HG03354 (cell line): ENCODE measurements around the gene APBB2.

ENCODE experiments used
- ATAC-seq: cut with Tn5 transposase; IDR thresholded peaks from one replicate; pipeline ENCODE4 v1.9.1; 2021; ENCODE audit warnings: mild to moderate bottlenecking; ENCODE audit not compliant: unreplicated experiment, poor library complexity, severe bottlenecking

The APBB2 gene

DNA sequence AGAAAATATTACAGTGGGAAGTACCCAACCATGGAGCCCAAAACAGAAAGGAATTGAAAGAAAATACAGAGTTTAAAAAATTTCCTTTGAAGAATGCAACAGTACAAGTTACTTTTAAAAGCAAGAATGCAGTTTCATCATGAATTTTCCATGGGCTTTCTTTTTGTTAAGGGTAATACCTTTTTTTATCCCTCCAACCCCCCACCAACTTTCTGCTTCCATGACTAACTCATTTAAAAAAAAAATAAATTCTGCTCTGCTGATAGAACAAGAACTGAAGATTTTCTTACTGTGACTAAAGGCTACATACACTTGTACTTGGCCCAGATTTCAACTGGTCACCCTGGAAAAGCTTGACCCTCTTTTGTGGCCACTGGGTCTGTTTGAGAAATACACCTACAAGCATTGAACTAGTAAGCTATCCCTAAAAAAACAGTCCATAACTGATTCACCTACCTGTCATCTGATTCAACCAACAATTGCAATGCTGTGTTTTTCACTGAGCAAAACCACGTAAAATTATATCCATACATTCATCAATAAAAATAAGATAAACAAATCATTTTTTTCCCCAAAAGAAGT is 250.4 kb downstream of the APBB2 start:
- ATAC-seq: no peak

GRCh38 chr4:40962551-40963180 is 251.7 kb downstream of the APBB2 start:
- no peak for ATAC-seq

GRCh38 chr4:40960941-40961340 is 253.4 kb downstream of the APBB2 start:
- ATAC-seq: no peak

GRCh38 chr4:40957281-40957680 is 257.1 kb downstream of the APBB2 start:
- no peak for ATAC-seq

DNA sequence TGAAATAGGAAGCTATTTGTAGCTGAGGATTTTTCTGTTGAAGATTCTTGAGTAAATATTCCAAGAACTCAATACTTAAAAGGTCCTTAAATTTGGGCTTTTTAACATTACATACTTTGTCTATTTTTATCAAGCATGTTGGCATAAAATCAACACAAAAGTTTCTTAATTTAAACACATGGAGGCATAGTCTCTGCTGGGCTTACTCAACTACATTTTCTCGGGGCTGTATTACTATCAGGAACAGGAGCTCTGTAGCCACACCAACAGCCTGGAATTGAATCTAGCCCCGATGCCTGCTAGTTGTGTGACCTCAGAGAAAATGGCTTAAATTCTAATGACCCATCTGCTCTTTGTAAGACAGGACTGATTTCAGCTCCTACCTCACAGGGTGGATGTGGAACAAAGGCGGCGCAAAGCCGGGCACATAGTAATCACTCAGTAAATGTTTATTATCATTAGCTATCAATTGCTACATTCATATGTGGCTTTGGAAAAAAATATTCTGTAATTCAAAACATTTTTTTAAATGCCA is 257.6 kb downstream of the APBB2 start:
- ATAC-seq: no peak

- no peak for ATAC-seq
These were observed 260.2 kb downstream of the APBB2 start for GRCh38 chr4:40954088-40954668.

DNA sequence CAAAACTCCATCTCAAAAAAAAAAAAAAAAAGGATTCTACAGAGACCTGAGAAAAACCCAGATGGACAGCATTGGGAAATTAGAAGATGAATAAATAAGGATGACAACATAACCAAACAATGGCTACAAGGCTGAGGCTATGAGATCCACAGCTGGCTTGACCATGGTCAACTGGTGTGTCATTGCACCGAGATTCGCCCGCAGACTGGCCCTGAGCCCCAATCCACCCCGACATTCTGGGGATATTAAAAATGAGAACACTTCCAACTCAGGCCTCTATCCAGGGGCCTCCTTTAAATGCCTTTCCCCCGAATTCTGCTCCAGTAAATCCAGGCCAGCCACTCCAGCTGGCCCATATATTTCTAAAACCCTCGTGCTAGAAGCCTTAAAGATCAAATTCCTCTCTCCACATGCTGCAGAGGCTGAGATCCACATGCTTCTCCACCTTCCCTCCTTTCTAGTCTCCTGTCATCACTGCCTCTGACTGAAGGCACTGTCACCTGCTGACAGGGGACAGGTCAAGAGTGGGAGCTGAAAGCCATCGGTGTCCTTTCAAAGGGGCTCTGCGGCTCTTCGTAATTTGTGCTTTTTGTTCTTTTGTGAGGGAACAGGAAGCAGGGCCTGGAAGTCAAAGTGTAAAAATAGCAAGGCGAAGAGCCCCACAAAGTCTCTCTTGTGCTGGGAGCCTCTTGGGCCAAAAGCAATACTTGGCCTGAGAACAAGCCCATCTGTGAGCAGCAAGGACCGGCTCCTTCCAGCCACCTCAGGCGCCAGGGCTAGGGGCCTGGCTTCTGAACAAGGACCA is 260.9 kb downstream of the APBB2 start:
- ATAC-seq: no peak

- no peak for ATAC-seq
These were observed 261.7 kb downstream of the APBB2 start for GRCh38 chr4:40952672-40953071.

DNA sequence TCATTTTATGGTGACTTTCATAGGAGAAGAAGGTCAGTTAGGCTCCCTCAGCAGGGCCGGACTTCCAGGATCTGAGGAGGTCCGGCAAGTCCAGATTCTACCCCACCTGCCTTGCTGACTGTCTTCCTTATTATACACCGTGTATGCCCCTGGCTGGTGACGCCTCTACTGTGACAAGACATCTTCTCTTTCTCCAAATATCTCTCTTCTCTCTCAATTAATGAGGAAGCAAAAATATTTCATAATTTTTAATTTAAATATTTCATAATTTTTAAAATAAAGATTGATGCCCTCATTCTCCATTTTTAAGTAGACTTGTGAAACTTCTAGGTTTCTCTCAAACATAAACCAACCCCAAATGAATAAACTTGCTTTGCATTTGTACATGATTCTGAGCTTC is 262.1 kb downstream of the APBB2 start:
- ATAC-seq: no peak

GRCh38 chr4:40951026-40951425 is 263.3 kb downstream of the APBB2 start:
- ATAC-seq: no peak

GRCh38 chr4:40949358-40950100 is 264.8 kb downstream of the APBB2 start:
- ATAC-seq: no peak

DNA sequence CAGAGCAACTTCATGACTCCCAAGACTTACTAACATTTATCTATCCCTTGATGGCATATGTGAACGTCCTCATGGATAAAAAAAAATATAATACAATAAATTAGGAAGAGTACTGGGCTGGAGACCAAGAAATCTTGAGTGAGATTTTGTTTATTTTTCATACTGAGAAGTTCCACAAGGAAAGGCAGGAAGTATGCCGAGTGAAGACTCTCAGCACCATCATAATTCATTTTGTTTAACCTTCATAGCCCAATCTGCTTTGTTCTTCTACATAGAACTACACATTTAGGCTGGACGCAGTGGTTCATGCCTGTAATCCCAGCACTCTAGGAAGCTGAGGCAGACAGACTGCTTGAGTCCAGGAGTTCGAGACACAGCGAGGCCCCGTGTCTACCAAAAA is 266.3 kb downstream of the APBB2 start:
- ATAC-seq: no peak

DNA sequence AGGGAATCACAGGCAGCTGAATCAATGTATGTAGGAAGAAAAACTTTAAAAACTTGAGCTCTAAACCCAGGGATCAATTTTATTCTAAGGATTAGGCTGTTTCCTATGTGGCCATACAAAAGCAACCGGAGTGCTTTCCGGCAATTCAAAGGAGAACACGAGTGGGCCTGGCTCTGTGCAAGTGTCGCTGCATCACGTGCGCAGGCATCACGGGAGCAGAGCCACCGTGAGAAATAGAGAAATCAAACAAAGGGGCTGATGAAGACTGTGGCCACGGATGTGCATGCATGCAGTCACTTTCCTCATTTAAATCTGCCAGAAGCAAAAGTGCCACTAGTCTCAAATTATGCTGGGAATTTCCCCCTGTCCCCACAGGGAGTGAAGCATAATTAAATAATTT is 267.7 kb downstream of the APBB2 start:
- no peak for ATAC-seq

DNA sequence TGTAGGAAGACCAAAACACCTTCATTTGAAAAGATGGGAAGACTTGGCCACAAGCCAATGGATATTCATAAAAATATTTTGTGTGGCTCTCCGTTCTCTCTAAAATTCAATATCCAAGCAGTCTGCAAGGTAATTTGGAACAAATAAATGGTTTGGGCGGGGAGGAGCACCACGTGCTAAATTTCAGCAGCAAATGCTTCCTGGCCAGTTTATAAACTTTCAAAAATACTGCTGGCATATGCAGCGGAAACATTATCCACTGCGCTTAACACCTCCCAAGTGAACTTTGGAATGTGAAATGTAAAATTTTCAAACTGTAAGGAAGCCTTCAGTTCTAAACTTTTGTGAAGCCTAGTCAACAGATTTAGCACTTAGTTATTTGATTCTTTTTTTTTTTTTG is 273.6 kb downstream of the APBB2 start:
- ATAC-seq: no peak

GRCh38 chr4:40940317-40940741 is 274.0 kb downstream of the APBB2 start:
- ATAC-seq: no peak

DNA sequence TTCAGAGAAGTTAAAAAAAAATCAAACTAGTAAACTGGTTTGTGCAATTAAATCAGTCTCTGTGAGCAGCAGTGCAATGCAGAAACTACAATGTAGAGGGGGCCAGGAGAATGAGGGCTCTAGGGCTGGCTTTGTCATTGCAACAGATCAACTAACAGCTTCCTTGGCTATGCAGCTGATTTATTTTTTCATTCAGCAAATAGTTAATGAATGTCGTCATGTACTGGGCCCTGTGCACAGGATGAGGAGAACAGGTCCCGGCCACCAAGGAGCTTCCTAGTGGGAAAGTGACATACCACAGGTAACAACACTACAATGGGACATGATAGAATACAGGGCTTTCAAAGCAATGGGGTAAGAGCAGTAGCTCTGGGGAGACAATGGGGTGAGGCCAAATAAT is 274.5 kb downstream of the APBB2 start:
- ATAC-seq: no peak

GRCh38 chr4:40938337-40938736 is 276.0 kb downstream of the APBB2 start:
- ATAC-seq: no peak

DNA sequence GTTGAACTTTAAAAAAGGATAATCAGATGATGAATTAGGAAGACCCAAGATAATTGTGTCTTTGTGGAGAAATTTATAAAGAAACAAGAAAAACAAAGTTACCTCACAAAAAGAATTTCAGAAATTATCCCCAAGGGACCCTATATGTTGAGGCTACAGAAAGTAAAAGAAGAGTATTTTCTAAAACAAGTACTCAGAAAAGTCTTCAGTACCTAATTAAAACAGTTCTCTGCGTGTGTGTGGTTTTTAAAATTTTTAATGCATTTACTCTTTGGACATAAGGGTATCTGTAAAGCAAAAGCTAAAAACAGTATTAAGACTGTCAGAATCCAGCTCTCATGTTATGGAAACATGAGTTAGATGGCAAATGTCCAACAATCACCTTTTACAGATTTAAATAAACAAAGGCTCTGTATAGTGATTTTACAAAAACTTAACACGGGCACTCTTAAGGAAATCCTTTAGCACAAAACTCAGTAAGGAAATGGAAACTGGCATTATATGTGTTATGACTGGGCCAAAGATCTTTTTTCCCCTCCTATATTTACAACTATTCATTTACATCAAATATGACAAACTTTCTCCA is 277.1 kb downstream of the APBB2 start:
- ATAC-seq: no peak

- ATAC-seq: no peak
These were observed 279.7 kb downstream of the APBB2 start for GRCh38 chr4:40934676-40935075.
